Lung microvascular endothelial cell (primary cell): ENCODE measurements around the gene DOCK4. TPM values are rescaled to one million over a fixed set of nuclear protein-coding genes. Genes with fewer than 3 reads are reported as not detected.

ENCODE experiments used
- DNase-seq, 2 donors: peaks; one replicate each; pipeline versions ENCODE4 v3.0.0 to v3.0.0-alpha.2; 2010; ENCODE audit warnings: low read depth in 2 of 2
- total RNA-seq: library from RNA; depleted of rRNA; stranded (reverse); fragments of >200 nt; gene quantifications from 2 replicates; pipeline ENCODE4 v1.2.1, GENCODE V29; 2014

The DOCK4 gene
- total RNA-seq, 1 donor from 2014 or later = 57.1 TPM

- DNase-seq = peak; percentile 41 to 51
Observed at GRCh38 chr7:112160771-112161150, 45.4 kb downstream of the DOCK4 start.

GRCh38 chr7:112160130-112160770, 45.9 kb downstream of the DOCK4 start:
- peak; percentile 31 to 70 for DNase-seq

- no peak for DNase-seq
Observed at GRCh38 chr7:112159351-112159750, 46.8 kb downstream of the DOCK4 start.

GRCh38 chr7:112157072-112157471, 49.1 kb downstream of the DOCK4 start:
- DNase-seq = peak in 1 of 2 donors; percentile 29

GRCh38 chr7:112156412-112156811, 49.8 kb downstream of the DOCK4 start:
- no peak for DNase-seq

- no peak for DNase-seq
Observed at GRCh38 chr7:112154690-112155089, 51.5 kb downstream of the DOCK4 start.

- no peak for DNase-seq
Observed at GRCh38 chr7:112152186-112152585, 54.0 kb downstream of the DOCK4 start.

- no peak for DNase-seq
Observed at GRCh38 chr7:112150823-112151641, 55.2 kb downstream of the DOCK4 start.

- DNase-seq = peak in 1 of 2 donors; percentile 37
Observed at GRCh38 chr7:112149734-112150133, 56.5 kb downstream of the DOCK4 start.

- peak in 1 of 2 donors; percentile 49 for DNase-seq
Observed at GRCh38 chr7:112147793-112148361, 58.3 kb downstream of the DOCK4 start.

GRCh38 chr7:112145206-112145605, 61.0 kb downstream of the DOCK4 start:
- DNase-seq = no peak

GRCh38 chr7:112144284-112145059, 61.7 kb downstream of the DOCK4 start:
- DNase-seq = no peak

GRCh38 chr7:112143582-112143981, 62.6 kb downstream of the DOCK4 start:
- DNase-seq = peak in 1 of 2 donors; percentile 64

- no peak for DNase-seq
Observed at GRCh38 chr7:112143136-112143535, 63.1 kb downstream of the DOCK4 start.

GRCh38 chr7:112140600-112140999, 65.6 kb downstream of the DOCK4 start:
- DNase-seq = peak in 1 of 2 donors; percentile 24

GRCh38 chr7:112138938-112139337, 67.3 kb downstream of the DOCK4 start:
- DNase-seq = no peak

- no peak for DNase-seq
Observed at GRCh38 chr7:112138325-112138852, 67.8 kb downstream of the DOCK4 start.

- no peak for DNase-seq
Observed at GRCh38 chr7:112137141-112138101, 68.8 kb downstream of the DOCK4 start.

GRCh38 chr7:112136271-112137008, 69.8 kb downstream of the DOCK4 start:
- DNase-seq = peak in 1 of 2 donors; percentile 55

GRCh38 chr7:112135815-112136214, 70.4 kb downstream of the DOCK4 start:
- no peak for DNase-seq
